Brain microvascular endothelial cell (primary cell): ENCODE measurements around the gene GEMIN4.
"Not testable (repeated sequence)": the region's sequence is repeated elsewhere in the genome, so short reads cannot be mapped to it uniquely, and the experiment has no call there.

Experiments
- DNase-seq: peaks from one replicate; pipeline ENCODE4 v3.0.0-alpha.2; 2020
- H3K27ac ChIP-seq: fragments of 250-450 bp; sonication (Bioruptor Pico); 2 replicates; pipeline ENCODE4 v1.5.1; 2020; ENCODE audit warnings: mild to moderate bottlenecking, moderate library complexity
- H3K27me3 ChIP-seq: fragments of 250-450 bp; sonication (Bioruptor Pico); replicated peaks from 2 replicates; pipeline ENCODE4 v1.5.1; 2020; ENCODE audit warnings: mild to moderate bottlenecking
- H3K36me3 ChIP-seq: fragments of 250-450 bp; sonication (Bioruptor Pico); replicated peaks from 2 replicates; pipeline ENCODE4 v1.5.1; 2020; ENCODE audit warnings: mild to moderate bottlenecking
- H3K4me3 ChIP-seq: 2 replicates; pipeline ENCODE4 v1.5.1; 2011; ENCODE audit warnings: low read depth, mild to moderate bottlenecking, control low read depth, low read length, moderate library complexity
- CTCF ChIP-seq: IDR thresholded peaks from 2 replicates; pipeline ENCODE4 v1.5.1; 2011; ENCODE audit warnings: low read depth, mild to moderate bottlenecking, moderate library complexity, low read length, control low read depth, inconsistent platforms; ENCODE audit errors: missing control alignments
- in situ Hi-C: cut with HindIII; loops from 2 replicates; pipeline ENCODE4 v1.10.0; 2017; ENCODE audit warnings: low sequenced_read_pairs, low pct_ligation_motif_present

Gene GEMIN4

GRCh38 chr17:753418-753817, 1.4 kb upstream of the GEMIN4 start:
- H3K36me3 ChIP-seq, result peaks cover 9% of the 10 kb centered on the region
- in situ Hi-C loops, result no loop called here
- no peak overlapping the region for H3K27ac ChIP-seq
- no peaks in the 10 kb centered on the region for H3K27me3 ChIP-seq
- H3K4me3 ChIP-seq, result no peak overlapping the region
- DNase-seq, result no peak
- no peak for TF ChIP-seq CTCF

GRCh38 chr17:752620-753219, 656 bp upstream of the GEMIN4 start:
- peak; percentile 18 for DNase-seq
- in situ Hi-C loops, result no loop called here
- Histone ChIP-seq H3K27me3 (no peaks in the 10 kb centered on the region), H3K4me3 (peak overlapping the region; percentile 71), H3K36me3 (peaks cover 13% of the 10 kb centered on the region), H3K27ac (peak overlapping the region; percentile 74)
- no peak for TF ChIP-seq CTCF

DNA sequence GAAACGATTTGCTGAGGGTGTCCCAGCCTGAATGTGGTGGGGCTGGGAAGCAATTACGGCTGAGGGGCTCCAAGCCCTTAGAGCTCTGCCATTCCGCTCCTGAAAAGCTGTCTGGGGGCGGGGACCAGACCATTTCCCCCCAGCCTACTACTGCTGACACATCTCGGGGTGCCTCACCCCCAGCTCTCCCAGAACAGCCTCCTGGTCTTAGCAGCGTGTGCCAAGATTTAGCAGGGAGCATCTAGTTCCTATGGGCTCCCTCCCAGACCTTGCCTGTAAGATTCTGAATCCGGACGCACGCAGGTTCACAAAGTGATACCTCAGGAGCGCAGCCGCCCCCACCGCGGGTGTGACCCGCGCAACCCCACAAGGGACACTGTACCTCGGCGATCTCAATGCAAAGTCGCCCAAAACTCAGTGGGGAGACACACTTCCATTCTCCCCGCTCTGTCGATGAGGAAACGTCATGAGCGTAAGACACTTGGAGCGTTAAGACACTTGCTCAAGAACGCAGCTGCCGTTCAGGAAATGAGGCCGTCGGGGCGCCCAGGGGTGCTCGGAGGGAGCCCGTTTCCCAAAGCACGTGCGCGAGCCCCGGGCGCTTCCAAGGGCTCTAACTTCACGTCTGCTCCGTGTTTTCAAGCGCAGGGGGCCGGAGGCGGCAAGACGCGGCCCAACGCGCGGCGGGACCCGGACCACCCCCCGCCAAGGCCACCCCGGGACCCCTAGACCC, 629 bp downstream of the GEMIN4 start:
- peak overlapping the region; percentile 71 for H3K4me3 ChIP-seq
- peak; percentile 19 for DNase-seq
- H3K27me3 ChIP-seq, result no peaks in the 10 kb centered on the region
- TF ChIP-seq CTCF, result no peak
- in situ Hi-C loops, result no loop called here
- peaks cover 11% of the 10 kb centered on the region for H3K36me3 ChIP-seq
- peak overlapping the region; percentile 74 for H3K27ac ChIP-seq

- no peak for DNase-seq
- in situ Hi-C loops, result no loop called here
- TF ChIP-seq CTCF, result no peak
- Histone ChIP-seq H3K36me3 (peaks cover 18% of the 10 kb centered on the region), H3K27me3 (no peaks in the 10 kb centered on the region), H3K4me3 (peak overlapping the region; percentile 71), H3K27ac (no peak overlapping the region)
Observed at GRCh38 chr17:750431-751037, 1.5 kb downstream of the GEMIN4 start.

DNA sequence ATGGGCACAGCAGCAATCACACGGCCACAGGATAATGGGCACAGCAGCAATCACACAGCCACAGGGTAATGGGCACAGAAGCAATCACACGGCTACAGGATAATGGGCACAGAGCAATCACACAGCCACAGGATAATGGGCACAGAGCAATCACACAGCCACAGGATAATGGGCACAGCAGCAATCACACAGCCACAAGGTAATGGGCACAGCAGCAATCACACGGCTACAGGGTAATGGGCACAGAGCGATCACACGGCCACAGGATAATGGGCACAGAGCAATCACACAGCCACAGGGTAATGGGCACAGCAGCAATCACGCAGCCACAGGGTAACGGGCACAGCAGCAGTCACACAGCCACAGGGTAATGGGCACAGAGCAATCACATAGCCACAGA, 2.7 kb downstream of the GEMIN4 start:
- H3K36me3 ChIP-seq, result peaks cover 27% of the 10 kb centered on the region
- H3K4me3 ChIP-seq, in situ Hi-C loops, H3K27me3 ChIP-seq, H3K27ac ChIP-seq, DNase-seq: not testable (repeated sequence)

DNA sequence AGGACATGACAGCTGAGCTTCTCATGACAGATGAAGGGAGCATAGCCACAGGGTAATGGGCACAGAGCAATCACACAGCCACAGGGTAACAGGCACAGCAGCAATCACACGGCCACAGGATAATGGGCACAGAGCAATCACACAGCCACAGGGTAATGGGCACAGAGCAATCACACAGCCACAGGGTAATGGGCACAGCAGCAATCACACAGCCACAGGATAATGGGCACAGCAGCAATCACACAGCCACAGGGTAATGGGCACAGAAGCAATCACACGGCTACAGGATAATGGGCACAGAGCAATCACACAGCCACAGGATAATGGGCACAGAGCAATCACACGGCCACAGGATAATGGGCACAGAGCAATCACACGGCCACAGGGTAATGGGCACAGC, 3.5 kb downstream of the GEMIN4 start:
- peaks cover 30% of the 10 kb centered on the region for H3K36me3 ChIP-seq
- H3K27me3 ChIP-seq, DNase-seq, H3K4me3 ChIP-seq, H3K27ac ChIP-seq, in situ Hi-C loops: not testable (repeated sequence)
